Lower leg skin (tissue), 3 donors: Measurements from ENCODE around the gene VPS35L.

ENCODE experiments used
- CTCF ChIP-seq, 3 donors: fragments of 450-650 bp; IDR thresholded peaks; one replicate each; pipeline ENCODE4 v1.5.1; 2016; ENCODE audit warnings: antibody characterized with exemption in 3 of 3, mild to moderate bottlenecking in 3 of 3, moderate library complexity in 2 of 3
- POLR2A ChIP-seq, 2 donors: fragments of 450-650 bp; IDR thresholded peaks; one replicate each; pipeline ENCODE4 v1.6.1; 2016 to 2017; ENCODE audit warnings: antibody characterized with exemption in 2 of 2, mild to moderate bottlenecking in 1 of 2, moderate library complexity in 1 of 2

- TF ChIP-seq CTCF (IDR thresholded peaks at IDR 0.05) (no peak), POLR2A (IDR thresholded peaks at IDR 0.05) (no peak)
Observed at GRCh38 chr16:19583665-19584300, 28.3 kb downstream of the VPS35L start.
